K562 (cell line): ENCODE results near the gene ATG7. TPM values are rescaled to one million over a fixed set of nuclear protein-coding genes. Genes with fewer than 3 reads are reported as not detected.

Experiments used
- ATAC-seq: fragments of 200-7000 bp; cut with Tn5 transposase; 3 replicates; pipeline ENCODE4 v1.9.1; 2020; ENCODE audit warnings: moderate library complexity
- BruUV-seq: library from RNA; stranded (reverse); fragments of 400-500 nt; replicated peaks from 2 replicates; lab custom pipeline; 2021; lab: Mats Ljungman, UMichigan
- CTCF ChIA-PET: fragments of 300-600 bp; formaldehyde crosslinking; extraction: SDS; loops from one replicate; lab custom pipeline; 2021; ENCODE audit warnings: low intra/inter-chr PET ratio; lab: Yijun Ruan, JAX
- POLR2A ChIA-PET: fragments of 300-600, 350-650 bp; sonication (Branson Sonifier 250); formaldehyde crosslinking; extraction: SDS; loops from one replicate; lab custom pipeline; 2021; ENCODE audit warnings: antibody characterized with exemption, inconsistent platforms; lab: Yijun Ruan, JAX
- DNase-seq, 4 experiments: peaks; one replicate each; pipeline versions ENCODE4 v3.0.0 to v3.0.0-alpha.2; 2011 to 2018; ENCODE audit warnings: low spot score in 3 of 4, mixed read lengths in 3 of 4; ENCODE audit errors: extremely low read depth in 1 of 4
- FAIRE-seq: peaks from 2 replicates; lab custom pipeline; 2011; peaks lifted over from hg19 to GRCh38; lab: Jason Lieb, UNC
- H2AFZ ChIP-seq: 2 replicates; pipeline ENCODE4 v1.6.0; 2011; ENCODE audit warnings: low read depth, low read length, control low read depth, inconsistent platforms
- H3K27ac ChIP-seq: fragments of 200-600 bp; 3 replicates; pipeline ENCODE4 v1.8.0; 2011; ENCODE audit warnings: low read depth, mild to moderate bottlenecking, control low read depth, inconsistent platforms, low read length, moderate library complexity, mixed read lengths; ENCODE audit errors: extremely low read depth
- H3K27me3 ChIP-seq, 2 experiments: fragments of 300-600 bp in 1 of 2; 2 replicates in 1 of 2; 3 replicates in 1 of 2; pipeline versions ENCODE4 v1.6.0 to v1.8.0; 2011; ENCODE audit warnings: inconsistent platforms in 2 of 2, low read length in 2 of 2, mild to moderate bottlenecking in 1 of 2, mixed read lengths in 1 of 2, moderate library complexity in 1 of 2; ENCODE audit not compliant: control insufficient read depth in 2 of 2, insufficient read depth in 2 of 2
- H3K36me3 ChIP-seq: fragments of 300-600 bp; 3 replicates; pipeline ENCODE4 v1.8.0; 2011; ENCODE audit warnings: mild to moderate bottlenecking, low read length, inconsistent platforms; ENCODE audit not compliant: control insufficient read depth, insufficient read depth
- H3K4me1 ChIP-seq, 2 experiments: fragments of 200-600 bp in 1 of 2; replicated peaks in 1 of 2; 2 replicates in 1 of 2; 3 replicates in 1 of 2; pipeline versions ENCODE4 v1.5.1 to v1.8.0; 2011; ENCODE audit warnings: inconsistent platforms in 2 of 2, low read length in 2 of 2, mild to moderate bottlenecking in 1 of 2, mixed read lengths in 1 of 2, moderate library complexity in 1 of 2; ENCODE audit not compliant: control insufficient read depth in 2 of 2, insufficient read depth in 2 of 2
- H3K4me2 ChIP-seq: 2 replicates; pipeline ENCODE4 v1.6.1; 2011; ENCODE audit warnings: low read length, control low read depth, inconsistent platforms, mixed read lengths; ENCODE audit not compliant: insufficient read depth
- H3K4me3 ChIP-seq: fragments of 200-600 bp; sonication (generic), shearing (Covaris generic); 2 replicates; pipeline ENCODE4 v1.5.1; 2016; ENCODE audit warnings: control low read depth, inconsistent platforms
- H3K79me2 ChIP-seq: fragments of 200-600 bp; 3 replicates; pipeline ENCODE4 v1.8.0; 2011; ENCODE audit warnings: low read length, inconsistent platforms; ENCODE audit not compliant: control insufficient read depth, insufficient read depth
- H3K9ac ChIP-seq, 2 experiments: 2 replicates each; pipeline versions ENCODE4 v1.6.0 to v1.6.1; 2011; ENCODE audit warnings: low read depth in 2 of 2, low read length in 2 of 2, control low read depth in 1 of 2, inconsistent platforms in 1 of 2, mild to moderate bottlenecking in 1 of 2, mixed read lengths in 1 of 2; ENCODE audit not compliant: insufficient read depth in 1 of 2
- H3K9me1 ChIP-seq: one replicate; pipeline ENCODE4 v1.6.0; 2011; ENCODE audit warnings: inconsistent platforms, mild to moderate bottlenecking, low read length, moderate library complexity; ENCODE audit not compliant: control insufficient read depth, insufficient read depth
- H3K9me3 ChIP-seq: replicated peaks from 2 replicates; pipeline ENCODE4 v1.5.1; 2011; ENCODE audit warnings: low read depth, low read length, inconsistent platforms; ENCODE audit not compliant: control insufficient read depth, insufficient read depth
- H4K20me1 ChIP-seq: replicated peaks from 2 replicates; pipeline ENCODE4 v1.6.1; 2011; ENCODE audit warnings: low read length, inconsistent platforms, mixed read lengths; ENCODE audit not compliant: control insufficient read depth, insufficient read depth
- ADNP ChIP-seq: fragments of 200-800 bp; sonication (Bioruptor generic); IDR thresholded peaks from 2 replicates; pipeline ENCODE4 v1.6.1; 2016; ENCODE audit warnings: missing genetic modification characterization, missing compliant biosample characterization
- CREB3L1 ChIP-seq: fragments of 450-650 bp; IDR thresholded peaks from 2 replicates; pipeline ENCODE4 v1.6.1; 2014; ENCODE audit warnings: low read depth, mild to moderate bottlenecking, moderate library complexity, borderline replicate concordance
- GTF2A2 ChIP-seq: IDR thresholded peaks from 2 replicates; pipeline ENCODE4 v1.6.1; 2016; ENCODE audit warnings: mild to moderate bottlenecking, missing genetic modification characterization, missing compliant biosample characterization
- KDM1A ChIP-seq, 2 experiments: fragments of 450-650 bp; IDR thresholded peaks; 2 replicates each; pipeline ENCODE4 v1.6.1; 2016; ENCODE audit warnings: mild to moderate bottlenecking in 2 of 2
- NCOA6 ChIP-seq: fragments of 450-650 bp; IDR thresholded peaks from 2 replicates; pipeline ENCODE4 v1.6.1; 2017; ENCODE audit warnings: mild to moderate bottlenecking
- NR0B1 ChIP-seq: fragments of 450-650 bp; IDR thresholded peaks from one replicate; pipeline ENCODE4 v1.6.1; 2018; ENCODE audit warnings: mild to moderate bottlenecking, moderate library complexity; ENCODE audit not compliant: partially characterized antibody
- RBM25 ChIP-seq: fragments of 200-400 bp; formaldehyde crosslinking; IDR thresholded peaks from 2 replicates; pipeline ENCODE4 v1.6.1; 2018; ENCODE audit warnings: low read length, low read depth, moderate library complexity; ENCODE audit not compliant: severe bottlenecking
- RCOR1 ChIP-seq, 2 experiments: IDR thresholded peaks; 2 replicates each; pipeline ENCODE4 v1.6.1; 2012; ENCODE audit warnings: low read depth in 2 of 2, low read length in 2 of 2, borderline replicate concordance in 1 of 2, improper control_type of control experiment in 1 of 2
- RREB1 ChIP-seq: fragments of 250-450 bp; sonication (Bioruptor Pico); IDR thresholded peaks from 2 replicates; pipeline ENCODE4 v1.4.0; 2020
- TAL1 ChIP-seq: fragments of 450-650 bp; IDR thresholded peaks from 2 replicates; pipeline ENCODE4 v1.6.1; 2016; ENCODE audit warnings: mild to moderate bottlenecking
- ZNF589 ChIP-seq: fragments of 200-800 bp; sonication (Bioruptor generic); IDR thresholded peaks from 2 replicates; pipeline ENCODE4 v1.6.1; 2016; ENCODE audit warnings: low read depth, missing genetic modification characterization, missing compliant biosample characterization
- ZNF780A ChIP-seq: fragments of 250-450 bp; sonication (Bioruptor Pico); IDR thresholded peaks from 2 replicates; pipeline ENCODE4 v1.5.0; 2021; ENCODE audit warnings: mild to moderate bottlenecking
- WGBS: fragments of 100-300 bp; shearing (Covaris generic); methylation state at CpG from one replicate; pipeline ENCODE4 v1.1.6; 2016; ENCODE audit warnings: low coverage, mixed read lengths; ENCODE audit not compliant: insufficient coverage; ENCODE audit errors: missing lambda C conversion rate; 5-methylcytosine and 5-hydroxymethylcytosine counted together
- in situ Hi-C: fragments of 300-500 bp; cut with MboI; formaldehyde crosslinking; loops from 4 replicates; pipeline ENCODE4 v1.15.0; 2018; ENCODE audit warnings: inconsistent platforms, mixed read lengths
- intact Hi-C: fragments of 100-400 bp; cut with micrococcal nuclease; formaldehyde crosslinking; loops from 2 replicates; pipeline ENCODE4 v1.14.2; 2022
- polyA plus RNA-seq, 8 experiments: library from polyadenylated mRNA; depleted of rRNA in 4 of 8; stranded (reverse) in 5 of 8; unstranded in 3 of 8; fragments of >200 nt; fragmentation: Nextera tagmentation in 2 of 8; fragmentation: Illumina TruSeq in 1 of 8; extraction: Ambion mirVana in 2 of 8; extraction: Trizol in 1 of 8; gene quantifications; 2 replicates each; pipeline versions ENCODE4 v1.2.1 to v1.2.3, GENCODE V29; 2011 to 2014; ENCODE audit warnings: inconsistent platforms in 1 of 8, missing spikeins in 1 of 8
- total RNA-seq, 7 experiments: library from RNA; depleted of rRNA in 6 of 7; stranded (reverse); fragments of >200 nt in 6 of 7; fragmentation: Illumina TruSeq in 2 of 7; extraction: Trizol in 2 of 7; gene quantifications; 2 replicates each; pipeline versions ENCODE4 v1.2.1 to v1.2.3, GENCODE V29; 2011 to 2021; ENCODE audit warnings: low replicate concordance in 1 of 7

ATG7 gene
- total and polyA plus RNA-seq, 9 of the 15 experiments (the other 6 are each of a cell fraction or from before 2014, with no cell fraction given): 18.3 to 45.3 (median 33.6) TPM

- Histone ChIP-seq H3K79me2 (no peaks in the 10 kb centered on the region), H4K20me1 (no peaks in the 10 kb centered on the region), H3K36me3 (no peaks in the 10 kb centered on the region), H3K4me1 (no peaks in the 10 kb centered on the region), H3K27me3 (no peaks in the 10 kb centered on the region), H3K9me3 (no peaks in the 10 kb centered on the region), H3K9ac (no peak overlapping the region), H2AFZ (no peak overlapping the region), H3K4me3 (no peak overlapping the region), H3K9me1 (no peaks in the 10 kb centered on the region), H3K4me2 (no peak overlapping the region), H3K27ac (no peak overlapping the region)
- in situ Hi-C loops: no loop called here
- ChIA-PET POLR2A (no interaction called here), CTCF (no interaction called here)
- intact Hi-C loops: no loop called here
- ATAC-seq: peak; percentile 25; the same call in 2 of the 3 replicates
- peak; percentile 29 for FAIRE-seq
- 65% methylated on average over 9 of the region's 9 CpGs for WGBS
- no peak for DNase-seq
- no TSS peak for BruUV-seq
- TF ChIP-seq ZNF589 (no peak), RREB1 (CRISPR knock-in tag) (no peak), CREB3L1 (no peak), TAL1 (no peak), ZNF780A (CRISPR knock-in tag) (no peak), NCOA6 (no peak), NR0B1 (no peak), ADNP (peak; percentile 70), RBM25 (peak; percentile 82), RCOR1 (IDR thresholded peaks at IDR 0.05; ENCODE audit: borderline replicate concordance in 1 of 2, low read depth in 2 of 2, low read length in 2 of 2) (0 out of 4 replicates have a peak, but pooled peaks of 1 of the 2 experiments have one; percentile 24), KDM1A (IDR thresholded peaks at IDR 0.05) (peak in 1 of 2 experiments; percentile 48; a peak in 1 of 4 replicates), GTF2A2 (tag) (no peak)
These were observed 198.0 kb downstream of the ATG7 start for GRCh38 chr3:11470031-11470853.
